ENCODE measurements around the gene CARMIL1. TPM values are rescaled to one million over a fixed set of nuclear protein-coding genes. Genes with fewer than 3 reads are reported as not detected.

Gene CARMIL1
- total and polyA plus RNA-seq, 2 of the 8 experiments (the other 6 are each of a cell fraction or from before 2014, with no cell fraction given) = 20.3 to 40.4 TPM

DNA sequence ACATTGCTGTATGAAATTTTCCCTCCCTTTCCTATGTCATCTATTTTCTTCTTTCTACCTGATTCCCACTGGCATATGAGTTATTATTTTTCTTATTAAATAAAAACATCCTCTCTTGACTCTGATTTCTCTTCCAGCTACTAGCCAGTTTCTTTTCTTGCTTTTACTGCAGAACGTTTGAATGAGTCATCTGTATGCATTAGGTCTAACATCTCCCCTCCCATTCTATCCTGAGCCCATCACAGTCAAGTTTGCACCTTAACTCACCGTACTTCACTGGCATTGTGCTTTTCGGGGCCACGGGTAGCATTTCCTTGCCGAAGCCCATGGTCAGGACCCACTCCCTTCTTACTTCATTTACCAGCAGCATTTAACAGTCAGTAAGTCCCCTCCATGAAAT, 65.7 kb downstream of the CARMIL1 start (continued):
- TF ChIP-seq, protein P1, sequence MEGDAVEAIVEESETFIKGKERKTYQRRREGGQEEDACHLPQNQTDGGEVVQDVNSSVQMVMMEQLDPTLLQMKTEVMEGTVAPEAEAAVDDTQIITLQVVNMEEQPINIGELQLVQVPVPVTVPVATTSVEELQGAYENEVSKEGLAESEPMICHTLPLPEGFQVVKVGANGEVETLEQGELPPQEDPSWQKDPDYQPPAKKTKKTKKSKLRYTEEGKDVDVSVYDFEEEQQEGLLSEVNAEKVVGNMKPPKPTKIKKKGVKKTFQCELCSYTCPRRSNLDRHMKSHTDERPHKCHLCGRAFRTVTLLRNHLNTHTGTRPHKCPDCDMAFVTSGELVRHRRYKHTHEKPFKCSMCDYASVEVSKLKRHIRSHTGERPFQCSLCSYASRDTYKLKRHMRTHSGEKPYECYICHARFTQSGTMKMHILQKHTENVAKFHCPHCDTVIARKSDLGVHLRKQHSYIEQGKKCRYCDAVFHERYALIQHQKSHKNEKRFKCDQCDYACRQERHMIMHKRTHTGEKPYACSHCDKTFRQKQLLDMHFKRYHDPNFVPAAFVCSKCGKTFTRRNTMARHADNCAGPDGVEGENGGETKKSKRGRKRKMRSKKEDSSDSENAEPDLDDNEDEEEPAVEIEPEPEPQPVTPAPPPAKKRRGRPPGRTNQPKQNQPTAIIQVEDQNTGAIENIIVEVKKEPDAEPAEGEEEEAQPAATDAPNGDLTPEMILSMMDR (IDR thresholded peaks at IDR 0.05; ENCODE audit: control extremely low read depth in 1 of 3, insufficient read depth in 1 of 3, low read depth in 1 of 3, low read length in 3 of 3) = no peak
- no peak for TF ChIP-seq TCF12 (IDR thresholded peaks at IDR 0.05; ENCODE audit: low read depth, low read length)
- TF ChIP-seq, protein P2, sequence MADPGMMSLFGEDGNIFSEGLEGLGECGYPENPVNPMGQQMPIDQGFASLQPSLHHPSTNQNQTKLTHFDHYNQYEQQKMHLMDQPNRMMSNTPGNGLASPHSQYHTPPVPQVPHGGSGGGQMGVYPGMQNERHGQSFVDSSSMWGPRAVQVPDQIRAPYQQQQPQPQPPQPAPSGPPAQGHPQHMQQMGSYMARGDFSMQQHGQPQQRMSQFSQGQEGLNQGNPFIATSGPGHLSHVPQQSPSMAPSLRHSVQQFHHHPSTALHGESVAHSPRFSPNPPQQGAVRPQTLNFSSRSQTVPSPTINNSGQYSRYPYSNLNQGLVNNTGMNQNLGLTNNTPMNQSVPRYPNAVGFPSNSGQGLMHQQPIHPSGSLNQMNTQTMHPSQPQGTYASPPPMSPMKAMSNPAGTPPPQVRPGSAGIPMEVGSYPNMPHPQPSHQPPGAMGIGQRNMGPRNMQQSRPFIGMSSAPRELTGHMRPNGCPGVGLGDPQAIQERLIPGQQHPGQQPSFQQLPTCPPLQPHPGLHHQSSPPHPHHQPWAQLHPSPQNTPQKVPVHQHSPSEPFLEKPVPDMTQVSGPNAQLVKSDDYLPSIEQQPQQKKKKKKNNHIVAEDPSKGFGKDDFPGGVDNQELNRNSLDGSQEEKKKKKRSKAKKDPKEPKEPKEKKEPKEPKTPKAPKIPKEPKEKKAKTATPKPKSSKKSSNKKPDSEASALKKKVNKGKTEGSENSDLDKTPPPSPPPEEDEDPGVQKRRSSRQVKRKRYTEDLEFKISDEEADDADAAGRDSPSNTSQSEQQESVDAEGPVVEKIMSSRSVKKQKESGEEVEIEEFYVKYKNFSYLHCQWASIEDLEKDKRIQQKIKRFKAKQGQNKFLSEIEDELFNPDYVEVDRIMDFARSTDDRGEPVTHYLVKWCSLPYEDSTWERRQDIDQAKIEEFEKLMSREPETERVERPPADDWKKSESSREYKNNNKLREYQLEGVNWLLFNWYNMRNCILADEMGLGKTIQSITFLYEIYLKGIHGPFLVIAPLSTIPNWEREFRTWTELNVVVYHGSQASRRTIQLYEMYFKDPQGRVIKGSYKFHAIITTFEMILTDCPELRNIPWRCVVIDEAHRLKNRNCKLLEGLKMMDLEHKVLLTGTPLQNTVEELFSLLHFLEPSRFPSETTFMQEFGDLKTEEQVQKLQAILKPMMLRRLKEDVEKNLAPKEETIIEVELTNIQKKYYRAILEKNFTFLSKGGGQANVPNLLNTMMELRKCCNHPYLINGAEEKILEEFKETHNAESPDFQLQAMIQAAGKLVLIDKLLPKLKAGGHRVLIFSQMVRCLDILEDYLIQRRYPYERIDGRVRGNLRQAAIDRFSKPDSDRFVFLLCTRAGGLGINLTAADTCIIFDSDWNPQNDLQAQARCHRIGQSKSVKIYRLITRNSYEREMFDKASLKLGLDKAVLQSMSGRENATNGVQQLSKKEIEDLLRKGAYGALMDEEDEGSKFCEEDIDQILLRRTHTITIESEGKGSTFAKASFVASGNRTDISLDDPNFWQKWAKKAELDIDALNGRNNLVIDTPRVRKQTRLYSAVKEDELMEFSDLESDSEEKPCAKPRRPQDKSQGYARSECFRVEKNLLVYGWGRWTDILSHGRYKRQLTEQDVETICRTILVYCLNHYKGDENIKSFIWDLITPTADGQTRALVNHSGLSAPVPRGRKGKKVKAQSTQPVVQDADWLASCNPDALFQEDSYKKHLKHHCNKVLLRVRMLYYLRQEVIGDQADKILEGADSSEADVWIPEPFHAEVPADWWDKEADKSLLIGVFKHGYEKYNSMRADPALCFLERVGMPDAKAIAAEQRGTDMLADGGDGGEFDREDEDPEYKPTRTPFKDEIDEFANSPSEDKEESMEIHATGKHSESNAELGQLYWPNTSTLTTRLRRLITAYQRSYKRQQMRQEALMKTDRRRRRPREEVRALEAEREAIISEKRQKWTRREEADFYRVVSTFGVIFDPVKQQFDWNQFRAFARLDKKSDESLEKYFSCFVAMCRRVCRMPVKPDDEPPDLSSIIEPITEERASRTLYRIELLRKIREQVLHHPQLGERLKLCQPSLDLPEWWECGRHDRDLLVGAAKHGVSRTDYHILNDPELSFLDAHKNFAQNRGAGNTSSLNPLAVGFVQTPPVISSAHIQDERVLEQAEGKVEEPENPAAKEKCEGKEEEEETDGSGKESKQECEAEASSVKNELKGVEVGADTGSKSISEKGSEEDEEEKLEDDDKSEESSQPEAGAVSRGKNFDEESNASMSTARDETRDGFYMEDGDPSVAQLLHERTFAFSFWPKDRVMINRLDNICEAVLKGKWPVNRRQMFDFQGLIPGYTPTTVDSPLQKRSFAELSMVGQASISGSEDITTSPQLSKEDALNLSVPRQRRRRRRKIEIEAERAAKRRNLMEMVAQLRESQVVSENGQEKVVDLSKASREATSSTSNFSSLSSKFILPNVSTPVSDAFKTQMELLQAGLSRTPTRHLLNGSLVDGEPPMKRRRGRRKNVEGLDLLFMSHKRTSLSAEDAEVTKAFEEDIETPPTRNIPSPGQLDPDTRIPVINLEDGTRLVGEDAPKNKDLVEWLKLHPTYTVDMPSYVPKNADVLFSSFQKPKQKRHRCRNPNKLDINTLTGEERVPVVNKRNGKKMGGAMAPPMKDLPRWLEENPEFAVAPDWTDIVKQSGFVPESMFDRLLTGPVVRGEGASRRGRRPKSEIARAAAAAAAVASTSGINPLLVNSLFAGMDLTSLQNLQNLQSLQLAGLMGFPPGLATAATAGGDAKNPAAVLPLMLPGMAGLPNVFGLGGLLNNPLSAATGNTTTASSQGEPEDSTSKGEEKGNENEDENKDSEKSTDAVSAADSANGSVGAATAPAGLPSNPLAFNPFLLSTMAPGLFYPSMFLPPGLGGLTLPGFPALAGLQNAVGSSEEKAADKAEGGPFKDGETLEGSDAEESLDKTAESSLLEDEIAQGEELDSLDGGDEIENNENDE (IDR thresholded peaks at IDR 0.05; ENCODE audit: insufficient replicate concordance, low read length) = no peak

All from H1 (cell line).